SK-N-SH (cell line): ENCODE measurements around the gene POU6F1.

Experiments
- CTCF ChIP-seq: fragments of 200-600 bp; sonication (generic); IDR thresholded peaks from 2 replicates; pipeline ENCODE4 v1.6.1; 2017; ENCODE audit warnings: antibody characterized with exemption, mild to moderate bottlenecking, moderate library complexity
- EP300 ChIP-seq, 2 experiments: IDR thresholded peaks; 2 replicates each; pipeline versions ENCODE4 v1.4.0 to v1.6.1; 2012; ENCODE audit warnings: borderline replicate concordance in 1 of 2, low read depth in 1 of 2, low read length in 1 of 2
- EZH2phosphoT487 ChIP-seq: fragments of 200-600 bp; sonication (generic); IDR thresholded peaks from 2 replicates; pipeline ENCODE4 v1.6.1; 2017; ENCODE audit warnings: low read depth, mixed run types, mild to moderate bottlenecking, antibody characterized with exemption, moderate library complexity, borderline replicate concordance
- JUND ChIP-seq: IDR thresholded peaks from 2 replicates; pipeline ENCODE4 v1.4.0; 2012
- MAX ChIP-seq: IDR thresholded peaks from 2 replicates; pipeline ENCODE4 v1.4.0; 2012; ENCODE audit warnings: low read depth
- MXI1 ChIP-seq: IDR thresholded peaks from 2 replicates; pipeline ENCODE4 v1.6.1; 2012; ENCODE audit warnings: mild to moderate bottlenecking, low read depth, low read length, improper control_type of control experiment
- NFIC ChIP-seq: IDR thresholded peaks from 2 replicates; pipeline ENCODE4 v1.4.0; 2012; ENCODE audit warnings: borderline replicate concordance
- RCOR1 ChIP-seq: fragments of 150-350 bp; IDR thresholded peaks from 2 replicates; pipeline ENCODE4 v1.6.1; 2017; ENCODE audit warnings: antibody characterized with exemption, low read length
- REST ChIP-seq: IDR thresholded peaks from 2 replicates; pipeline ENCODE4 v1.6.1; 2012; ENCODE audit warnings: mild to moderate bottlenecking, low read depth, low read length, moderate library complexity
- RXRA ChIP-seq: IDR thresholded peaks from 2 replicates; pipeline ENCODE4 v1.4.0; 2012; ENCODE audit warnings: low read depth, mild to moderate bottlenecking, borderline replicate concordance
- SMC3 ChIP-seq: IDR thresholded peaks from 2 replicates; pipeline ENCODE4 v1.6.1; 2012; ENCODE audit warnings: low read depth, low read length, improper control_type of control experiment
- TAF1 ChIP-seq: IDR thresholded peaks from 2 replicates; pipeline ENCODE4 v1.6.1; 2012; ENCODE audit warnings: low read depth, mild to moderate bottlenecking, low read length, moderate library complexity, borderline replicate concordance
- TEAD4 ChIP-seq: IDR thresholded peaks from 2 replicates; pipeline ENCODE4 v1.4.0; 2012; ENCODE audit warnings: mild to moderate bottlenecking, borderline replicate concordance; ENCODE audit not compliant: insufficient read depth

- TF ChIP-seq CTCF = no peak
- no peak for TF ChIP-seq REST
- no peak for TF ChIP-seq JUND
- TF ChIP-seq TAF1 = no peak
- TF ChIP-seq SMC3 = no peak
- no peak for TF ChIP-seq TEAD4
- TF ChIP-seq MAX = no peak
- TF ChIP-seq MXI1 = no peak
- TF ChIP-seq EP300 (IDR thresholded peaks at IDR 0.05; ENCODE audit: borderline replicate concordance in 1 of 2, low read depth in 1 of 2, low read length in 1 of 2) = no peak
- no peak for TF ChIP-seq NFIC
- no peak for TF ChIP-seq RCOR1
- no peak for TF ChIP-seq RXRA
- TF ChIP-seq EZH2phosphoT487 = no peak
Observed at GRCh38 chr12:51242876-51243275, 25.0 kb upstream of the POU6F1 start.
